ENCODE measurements around the gene THSD7A.

The THSD7A gene

DNA sequence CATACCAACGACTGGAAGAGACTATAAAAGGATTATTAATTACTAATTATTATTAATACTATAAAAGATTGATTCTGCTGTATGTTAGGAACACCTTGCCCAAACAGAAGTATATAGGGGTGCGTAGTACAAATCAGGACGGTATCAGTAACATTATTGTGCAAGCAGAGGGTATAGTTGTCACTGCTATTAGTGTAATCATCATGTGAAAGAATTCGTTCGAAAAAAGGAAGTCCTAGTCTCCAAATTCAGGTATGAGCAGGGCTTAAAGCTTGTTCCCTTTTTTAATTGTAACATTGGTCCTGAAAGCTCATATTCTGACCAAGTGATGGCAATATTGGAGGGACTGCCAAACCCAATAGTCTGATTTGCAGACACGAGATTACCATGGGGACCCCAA is 81.8 kb downstream of the THSD7A start:
- no peak for DNase-seq (ENCODE audit: low read depth in 2 of 2)

DNA sequence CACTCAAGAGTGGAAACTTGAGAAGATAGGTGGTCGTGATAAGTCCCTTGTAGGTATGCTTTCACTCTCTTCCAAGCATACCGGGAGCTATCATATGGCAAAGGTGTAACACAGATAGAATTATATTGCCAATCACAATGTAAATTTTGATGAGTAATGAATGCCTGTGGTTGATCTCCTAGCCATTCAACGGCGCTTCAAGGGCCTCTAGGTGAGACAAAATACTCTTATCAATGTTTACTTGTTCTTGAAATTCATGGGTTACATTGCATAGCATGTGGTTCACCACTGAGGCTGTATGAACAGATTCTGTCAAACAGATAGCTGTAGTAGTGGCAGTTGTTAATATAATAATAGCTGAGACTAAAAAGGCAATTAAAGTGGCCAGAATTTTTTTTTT is 82.4 kb downstream of the THSD7A start:
- no peak for DNase-seq (ENCODE audit: low read depth in 2 of 2)

DNA sequence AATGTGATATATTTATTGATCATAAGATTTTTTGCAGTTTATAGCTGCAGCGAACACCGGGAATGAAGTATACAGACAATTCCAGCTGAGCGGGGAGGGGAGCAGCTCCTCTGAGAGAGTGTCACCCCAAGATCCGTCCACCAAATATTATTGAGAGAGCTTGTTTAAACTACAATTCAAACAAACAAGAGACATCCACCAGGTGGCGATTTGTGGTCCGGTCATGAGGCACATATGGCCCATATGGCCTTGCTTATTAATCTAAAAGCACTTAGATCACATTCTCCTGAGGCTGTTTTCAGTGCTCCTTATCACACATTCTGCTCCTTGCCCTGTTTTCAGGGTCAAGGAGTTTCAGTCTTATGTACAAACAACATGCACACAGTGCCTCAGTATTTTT is 83.1 kb downstream of the THSD7A start:
- DNase-seq (ENCODE audit: low read depth in 2 of 2), result no peak

DNA sequence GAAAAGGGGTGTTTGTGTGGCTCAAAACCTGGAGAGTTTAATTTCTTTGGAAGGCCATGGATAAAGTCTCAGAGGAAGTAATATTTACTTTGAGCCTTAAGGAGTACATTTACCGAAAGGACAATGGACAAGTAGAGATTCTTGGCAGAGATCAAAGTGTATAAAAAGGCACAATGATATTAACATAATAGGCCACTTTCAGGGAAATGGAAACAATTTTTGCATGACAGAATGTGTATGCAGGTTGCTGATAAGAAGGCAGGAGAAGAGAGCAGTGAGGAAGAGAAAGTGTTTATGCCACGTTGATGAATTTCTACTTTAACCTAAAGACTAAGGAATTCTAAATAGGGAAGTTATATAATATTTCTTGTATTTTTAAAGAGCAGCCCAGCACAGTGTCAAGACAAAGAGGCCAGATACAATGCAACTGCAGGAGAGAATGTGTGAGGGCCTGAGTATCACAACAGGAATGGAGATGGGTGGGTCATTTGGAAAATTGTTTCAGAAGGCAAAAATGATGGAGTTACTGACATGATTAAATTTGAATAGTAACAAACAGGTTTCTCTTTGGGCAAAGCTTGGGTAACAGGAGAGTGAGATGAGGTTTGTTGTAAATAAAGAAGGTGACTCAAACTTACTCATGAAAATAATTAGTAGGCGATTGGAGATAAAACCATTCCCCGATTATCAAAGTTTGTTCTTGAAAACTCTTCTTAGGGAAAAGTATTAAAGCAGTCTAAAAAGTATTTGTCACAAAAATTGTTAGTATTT is 84.1 kb downstream of the THSD7A start:
- DNase-seq (ENCODE audit: low read depth in 2 of 2), result no peak

DNA sequence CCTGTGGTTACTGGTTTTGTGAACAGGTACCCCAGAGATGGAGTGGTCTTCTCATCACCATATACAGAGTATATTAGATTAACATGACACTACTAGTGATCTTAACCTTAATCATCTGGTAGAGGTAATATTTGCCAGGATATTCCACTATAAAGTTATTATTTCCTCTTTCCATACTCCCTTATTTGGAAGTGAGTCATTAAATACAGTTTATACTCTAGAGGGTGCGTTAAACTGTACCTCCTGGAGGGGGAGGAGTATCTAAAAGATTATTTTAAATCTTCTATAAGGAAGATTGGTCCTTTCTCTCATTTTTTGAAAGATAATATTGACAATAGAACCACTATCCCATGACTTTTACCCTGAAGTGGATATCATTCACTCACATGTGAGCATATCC is 85.4 kb downstream of the THSD7A start:
- no peak for DNase-seq (ENCODE audit: low read depth in 2 of 2)

DNA sequence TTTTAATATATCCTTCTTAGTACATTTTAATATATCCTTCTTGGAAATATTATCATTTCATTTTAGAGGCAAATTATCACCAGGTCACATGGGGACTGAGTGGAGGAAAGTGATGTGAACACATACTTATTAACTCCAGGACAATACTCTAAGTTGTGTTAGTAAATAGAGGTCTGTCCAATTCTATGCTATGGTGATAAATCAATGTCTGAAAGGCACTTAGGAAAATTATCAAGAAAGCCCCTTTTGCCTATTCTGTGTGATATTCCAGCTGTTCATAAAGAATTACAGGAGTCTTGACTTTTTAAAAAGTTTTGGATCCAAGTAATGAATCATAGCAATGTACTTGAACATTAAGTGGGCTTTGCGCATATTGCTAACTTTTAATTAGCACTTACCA is 88.5 kb downstream of the THSD7A start:
- no peak for DNase-seq (ENCODE audit: low read depth in 2 of 2)

DNA sequence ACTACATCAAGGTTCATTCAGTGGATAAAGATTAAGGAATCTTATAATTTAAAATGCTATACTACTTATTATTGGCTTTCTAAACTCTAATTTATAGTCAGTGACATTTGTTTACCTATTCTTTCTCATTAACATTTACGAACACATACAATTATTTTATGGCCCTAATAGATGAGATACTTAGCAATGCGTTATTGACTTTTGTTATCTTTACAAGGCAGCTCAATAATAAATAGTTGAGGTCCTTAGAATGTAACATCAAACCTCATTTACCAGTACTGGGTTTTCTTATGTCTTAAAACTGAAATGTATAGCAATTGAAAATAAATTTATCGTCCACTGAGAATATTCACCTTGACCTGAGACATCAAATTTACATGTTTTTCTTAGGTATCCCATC is 89.0 kb downstream of the THSD7A start:
- DNase-seq (ENCODE audit: low read depth in 2 of 2), result no peak

DNA sequence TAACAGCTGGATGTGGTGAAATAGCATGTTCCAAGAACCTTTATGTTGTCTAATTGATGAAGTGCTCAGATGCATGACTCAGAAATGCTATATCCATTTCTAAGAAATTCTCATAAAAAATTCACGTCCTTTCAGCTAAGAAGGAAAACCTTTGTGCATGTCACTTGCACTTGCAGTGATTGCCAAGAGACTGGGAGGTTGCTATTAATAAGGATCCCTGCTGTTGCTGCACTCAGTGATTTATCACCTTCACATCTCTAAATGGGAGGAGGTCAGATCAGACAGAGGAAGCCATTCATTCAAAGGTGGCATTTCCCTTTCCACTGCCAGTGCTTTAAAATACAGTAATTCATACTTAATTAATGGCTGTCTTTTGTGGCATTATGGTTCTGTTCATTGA is 89.5 kb downstream of the THSD7A start:
- DNase-seq (ENCODE audit: low read depth in 2 of 2), result no peak

DNA sequence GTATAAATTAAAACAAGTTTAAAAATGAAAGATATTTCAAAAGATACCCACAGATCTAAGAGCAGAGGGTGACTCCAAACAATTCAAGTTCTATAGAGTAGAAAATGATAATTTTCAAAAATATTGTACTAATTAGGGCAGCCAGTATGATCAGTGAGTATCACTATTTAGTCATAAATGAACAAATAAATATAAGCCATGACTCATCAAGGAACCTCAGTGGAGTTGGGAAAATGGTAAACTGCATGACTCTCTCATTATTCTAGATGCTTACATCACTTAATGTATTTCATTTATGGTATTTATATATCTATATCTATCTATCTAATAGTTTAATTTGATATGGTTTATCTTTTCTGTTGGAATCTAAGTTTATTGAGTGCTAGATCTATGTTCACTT is 94.3 kb downstream of the THSD7A start:
- DNase-seq (ENCODE audit: low read depth in 2 of 2), result no peak

DNA sequence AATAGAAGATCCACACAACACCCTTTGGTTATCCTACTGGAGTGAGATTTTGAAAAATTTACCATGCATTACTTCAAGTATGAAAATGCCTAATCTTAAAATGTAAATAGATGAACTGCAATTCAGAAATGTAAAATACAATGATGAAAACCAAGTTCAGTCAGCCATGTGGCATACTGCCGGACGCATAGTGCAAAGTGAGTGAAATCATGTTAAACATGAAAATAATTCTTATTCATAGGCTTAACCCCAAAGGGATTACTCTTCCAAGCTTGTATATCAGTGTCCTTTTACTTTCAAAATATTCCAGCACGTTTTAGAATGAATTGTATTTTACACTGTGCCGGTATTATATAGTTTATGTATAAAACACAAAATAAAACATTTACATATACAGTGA is 99.8 kb downstream of the THSD7A start:
- DNase-seq (ENCODE audit: low read depth in 2 of 2), result no peak

DNA sequence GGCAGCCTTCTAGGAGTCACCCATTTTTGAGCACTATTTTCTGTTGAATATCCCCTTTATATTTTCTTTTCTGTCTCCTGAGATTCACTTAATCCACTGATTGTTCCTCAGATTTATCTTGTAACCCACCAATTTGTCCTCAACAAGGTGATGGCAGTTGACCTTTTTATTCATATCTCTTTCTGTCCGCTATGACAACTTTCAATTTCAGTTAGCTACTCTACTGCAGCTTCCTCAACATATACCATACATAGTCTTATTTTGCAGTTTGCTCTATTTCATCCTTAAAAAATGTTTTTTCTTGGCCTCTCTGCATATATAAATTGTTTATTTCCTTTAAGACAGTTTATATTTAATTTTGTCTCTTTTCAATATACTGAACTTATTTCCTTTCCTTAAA is 101.3 kb downstream of the THSD7A start:
- DNase-seq (ENCODE audit: low read depth in 2 of 2), result no peak

DNA sequence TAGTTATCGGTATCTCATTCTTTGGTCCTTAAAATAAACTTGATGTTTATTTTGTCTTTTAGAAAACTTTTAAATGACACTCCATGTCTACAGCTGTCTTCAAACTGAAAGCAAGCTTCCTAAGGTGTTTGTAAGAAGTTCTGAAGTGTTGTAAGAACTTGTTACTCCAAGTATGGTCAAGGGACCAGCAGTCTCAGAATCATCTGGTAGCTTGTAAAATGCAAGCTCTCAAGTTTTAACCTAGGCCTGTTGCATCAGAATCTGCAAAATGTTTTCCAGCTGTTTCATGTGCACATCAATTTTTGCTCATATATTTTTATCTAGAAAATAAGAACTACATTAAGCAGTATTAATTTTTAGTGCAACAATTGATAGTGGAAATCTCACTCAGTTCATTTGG is 104.1 kb downstream of the THSD7A start:
- DNase-seq (ENCODE audit: low read depth in 2 of 2), result no peak

DNA sequence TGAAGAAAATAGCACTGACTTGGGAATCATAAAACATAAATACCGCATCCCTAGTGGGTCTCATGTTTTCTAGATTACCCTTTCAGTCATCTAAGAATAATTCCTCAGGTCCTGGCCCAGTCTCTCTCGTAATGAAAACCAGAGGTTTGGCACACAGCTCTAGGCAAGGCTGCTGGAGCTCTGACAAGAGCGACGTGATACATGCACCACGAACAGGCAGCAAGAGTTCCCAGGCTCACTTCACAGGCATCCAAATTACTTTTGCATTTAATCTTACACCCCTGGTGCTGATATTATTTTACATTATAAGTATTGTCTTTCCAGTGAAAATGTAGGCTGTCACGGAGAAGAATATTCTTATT is 105.2 kb downstream of the THSD7A start:
- no peak for DNase-seq (ENCODE audit: low read depth in 2 of 2)

DNA sequence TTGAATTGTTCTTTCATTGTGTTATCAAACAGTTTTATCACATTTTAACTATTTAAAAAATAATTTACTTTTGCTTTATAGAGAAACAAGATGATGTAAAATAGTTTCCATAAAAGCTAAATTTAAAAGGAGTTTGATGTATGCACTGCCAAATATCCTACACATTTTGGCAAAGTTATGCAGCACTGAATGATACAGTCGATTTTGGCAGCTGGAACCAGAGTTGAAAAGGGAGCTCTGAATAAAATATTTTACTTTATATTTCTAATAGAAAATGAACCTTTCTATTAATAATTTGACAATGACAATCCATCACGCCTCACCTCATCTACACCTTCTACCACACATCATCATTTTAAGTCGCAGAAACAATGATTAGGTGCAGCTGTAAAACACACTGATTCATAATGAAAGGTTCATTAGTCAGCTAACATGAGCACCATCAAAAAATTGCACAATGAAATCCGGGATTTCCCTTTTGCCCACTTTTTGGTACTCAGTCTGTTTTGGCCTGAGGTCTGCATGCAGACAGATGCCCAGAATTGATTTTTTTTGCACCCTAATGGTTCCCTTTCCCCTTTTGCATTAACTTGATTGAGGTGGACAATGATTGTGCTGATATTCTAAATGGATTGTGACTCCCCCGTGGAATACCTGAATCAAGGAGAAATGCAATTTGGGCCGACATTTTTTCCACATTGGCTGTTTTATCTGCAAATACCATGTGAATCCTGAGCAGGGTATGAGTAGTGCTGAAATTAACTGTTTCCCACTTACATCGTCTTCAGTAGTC is 105.8 kb downstream of the THSD7A start:
- DNase-seq (ENCODE audit: low read depth in 2 of 2), result no peak

DNA sequence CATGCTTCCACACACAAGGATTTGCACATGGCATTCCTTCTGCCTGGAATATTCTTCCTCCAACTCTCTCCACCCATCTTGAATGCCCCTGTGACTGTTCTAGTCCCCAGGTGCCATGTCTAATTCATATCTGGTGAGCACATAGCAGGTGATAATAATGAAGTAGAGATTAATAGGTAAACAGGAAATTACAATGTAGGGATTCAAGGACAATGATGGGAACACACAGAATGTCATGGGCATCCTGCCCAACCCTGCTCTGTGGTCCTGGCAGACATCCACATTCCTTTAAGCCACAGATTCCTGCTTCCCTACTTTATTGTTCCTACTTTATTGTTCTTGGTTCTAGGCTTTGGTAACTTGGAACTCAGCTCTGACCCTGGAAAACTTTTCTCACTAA is 115.8 kb downstream of the THSD7A start:
- DNase-seq (ENCODE audit: low read depth in 2 of 2), result no peak

DNA sequence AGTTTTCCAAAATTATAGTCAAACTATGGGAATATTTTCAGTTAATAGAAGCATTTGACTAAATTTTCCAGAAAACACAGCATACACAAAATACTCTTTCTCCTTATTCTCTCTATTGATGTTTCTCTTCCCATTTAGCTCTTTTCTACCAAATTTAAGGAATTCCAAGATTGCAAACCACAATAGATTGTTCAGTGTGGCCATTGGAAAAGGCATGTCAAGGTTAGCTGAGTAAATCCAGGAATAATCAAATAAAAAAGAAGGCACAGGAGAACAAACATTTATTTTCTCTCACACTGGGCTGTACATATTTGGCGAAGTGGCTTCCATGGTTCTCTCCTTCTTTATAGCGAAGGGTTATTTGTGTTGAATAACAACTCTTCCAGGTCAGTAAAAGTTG is 117.3 kb downstream of the THSD7A start:
- no peak for DNase-seq (ENCODE audit: low read depth in 2 of 2)

DNA sequence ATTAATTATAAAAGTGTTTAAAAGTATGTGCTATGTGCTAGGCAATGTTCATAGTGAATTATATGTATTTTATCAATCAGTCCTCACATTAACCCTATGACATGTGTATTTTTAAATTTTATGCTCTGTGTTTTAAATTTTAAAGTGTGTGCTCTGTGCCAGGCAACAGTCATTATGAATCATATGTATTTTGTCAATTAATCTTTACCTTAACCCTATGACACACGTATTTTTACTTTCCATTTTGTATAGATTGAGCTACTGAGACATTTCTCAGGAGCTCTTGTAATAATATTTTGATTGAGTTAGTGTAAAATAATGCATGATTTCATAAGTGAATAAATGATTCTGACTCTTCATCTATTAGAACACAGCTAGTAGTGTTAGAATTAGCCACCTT is 117.8 kb downstream of the THSD7A start:
- DNase-seq (ENCODE audit: low read depth in 2 of 2), result no peak

DNA sequence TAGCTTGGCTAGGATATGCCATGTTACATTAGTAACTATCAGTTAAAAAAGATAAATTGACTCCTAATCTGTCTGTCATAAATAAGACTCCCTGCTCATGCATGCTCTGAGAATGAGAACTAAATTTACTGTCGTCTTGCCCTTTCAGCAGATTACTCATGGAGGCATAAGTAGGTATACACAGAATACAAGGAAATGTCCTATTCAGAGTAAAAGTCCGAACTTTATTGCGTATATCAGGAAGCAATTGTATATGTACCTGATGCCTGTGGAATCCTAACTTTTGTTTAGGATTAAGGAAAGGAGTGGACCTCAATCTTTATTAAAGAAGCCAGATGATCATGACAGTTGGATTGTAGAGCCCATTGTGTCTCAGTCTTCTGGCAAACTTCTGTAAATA is 118.6 kb downstream of the THSD7A start:
- no peak for DNase-seq (ENCODE audit: low read depth in 2 of 2)

DNA sequence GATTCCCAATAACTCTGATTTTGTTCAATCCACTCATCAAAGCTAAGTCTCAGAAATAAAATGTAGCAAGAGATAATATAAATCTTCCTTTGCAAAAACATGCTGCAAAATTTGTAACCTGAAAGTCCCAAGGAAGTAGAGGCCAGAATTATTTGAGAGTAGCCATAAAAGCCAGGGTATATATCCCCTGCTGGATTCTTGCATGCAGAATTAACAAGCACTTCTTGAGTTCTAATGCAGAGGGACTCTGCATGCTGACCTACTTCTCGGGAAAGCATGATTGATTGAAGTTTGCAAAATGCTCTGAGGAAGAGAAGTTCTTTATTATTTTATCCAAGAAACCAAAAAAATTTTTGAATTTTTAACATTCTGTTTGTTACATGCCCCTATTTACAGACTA is 121.6 kb downstream of the THSD7A start:
- no peak for DNase-seq (ENCODE audit: low read depth in 2 of 2)

DNA sequence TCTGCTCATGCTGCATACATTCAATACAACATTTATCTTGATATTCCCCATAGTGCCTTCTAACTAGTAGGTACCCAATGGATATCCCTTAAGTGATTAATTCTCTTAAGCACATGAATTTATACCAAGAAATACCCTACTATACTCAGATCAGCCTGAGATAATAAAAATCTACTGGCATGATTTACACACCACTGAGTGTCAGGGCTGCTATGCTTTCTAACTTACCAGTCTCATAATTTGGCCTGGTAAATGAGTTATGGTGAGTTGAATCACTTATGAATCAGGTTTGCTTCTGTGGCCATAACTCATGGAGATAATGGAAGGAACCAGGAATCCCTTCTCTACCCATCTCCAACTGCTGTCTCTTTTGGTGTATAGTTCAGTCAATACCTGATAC is 122.8 kb downstream of the THSD7A start:
- no peak for DNase-seq (ENCODE audit: low read depth in 2 of 2)

DNA sequence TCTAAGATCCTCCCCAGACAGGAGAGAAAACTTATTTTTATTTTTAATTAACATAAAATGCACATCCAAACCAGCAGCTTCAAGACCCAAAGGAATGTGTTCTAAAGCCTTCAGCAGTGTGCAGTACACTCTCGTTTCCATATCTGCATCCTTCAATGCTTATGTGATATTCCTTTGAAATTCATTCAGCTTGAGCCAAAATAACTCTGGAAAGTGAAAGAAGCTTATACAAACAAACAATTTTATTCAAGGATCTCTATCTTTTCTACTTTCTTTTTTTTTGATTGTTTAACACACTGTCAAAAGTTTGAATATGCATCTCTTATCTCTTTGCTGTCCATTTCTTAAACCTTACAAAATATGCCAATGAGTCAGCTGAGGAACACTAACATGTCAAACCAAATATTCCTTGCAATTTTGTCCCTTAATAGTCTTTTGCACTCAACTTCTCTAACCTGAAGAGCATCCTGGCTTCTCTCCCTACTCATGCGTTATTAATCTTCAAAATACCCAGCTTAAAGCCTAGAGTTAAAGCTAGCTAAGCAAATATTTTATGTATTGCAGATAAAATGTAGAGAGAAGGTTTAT is 124.3 kb downstream of the THSD7A start:
- no peak for DNase-seq (ENCODE audit: low read depth in 2 of 2)

DNA sequence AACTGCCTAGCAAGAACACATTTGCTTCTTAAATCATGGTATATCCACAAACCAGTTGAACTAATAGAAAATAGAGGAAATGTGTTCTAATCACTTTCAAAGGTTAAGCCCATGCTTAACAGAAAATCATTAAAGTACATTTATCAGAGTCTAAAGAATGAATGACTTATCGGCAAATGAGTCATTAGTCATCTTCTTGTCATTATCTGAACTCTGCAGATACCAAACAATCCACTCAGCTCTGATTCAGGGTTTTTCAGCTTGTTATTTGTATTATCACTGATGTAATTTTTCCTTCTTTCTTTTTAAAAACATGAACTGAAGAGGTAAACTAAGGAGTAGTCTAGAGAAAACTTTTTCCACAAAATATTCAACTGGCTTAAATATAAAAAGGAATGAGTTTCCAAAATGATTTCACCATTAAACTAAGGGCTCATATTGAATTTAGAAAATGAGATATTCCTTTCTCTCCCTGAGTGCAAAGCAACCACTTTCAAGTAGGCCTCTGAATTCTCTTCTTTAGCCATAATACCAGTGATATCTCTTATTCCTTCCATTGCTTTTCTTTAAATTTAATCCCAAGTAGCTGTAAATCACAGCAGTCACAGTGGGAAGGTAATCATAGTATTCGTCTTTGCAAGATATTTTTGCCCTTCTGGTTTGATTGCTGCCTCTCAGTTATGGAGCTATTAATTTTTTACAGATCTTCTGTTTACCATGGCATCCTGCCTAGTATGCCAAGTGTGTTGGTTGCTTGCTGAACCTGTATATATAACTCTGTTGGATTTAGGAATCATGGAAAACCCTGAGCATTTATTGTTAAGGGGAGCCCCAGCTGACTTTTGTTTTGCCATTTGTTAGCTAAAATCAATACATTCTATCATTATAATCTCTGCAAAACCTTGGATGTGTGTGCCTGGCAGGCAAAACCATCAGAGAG is 125.1 kb downstream of the THSD7A start:
- no peak for DNase-seq (ENCODE audit: low read depth in 2 of 2)
